Bronchial epithelial cell (primary cell): ENCODE results near the gene PDIA2. TPM values are rescaled to one million over a fixed set of nuclear protein-coding genes. Genes with fewer than 3 reads are reported as not detected.
"Not testable (repeated sequence)": the region's sequence is repeated elsewhere in the genome, so short reads cannot be mapped to it uniquely, and the experiment has no call there.

Experiments
- DNase-seq: peaks from one replicate; pipeline ENCODE4 v3.0.0-alpha.2; 2010; ENCODE audit warnings: low read depth
- FAIRE-seq: peaks from 2 replicates; lab custom pipeline; 2011; peaks lifted over from hg19 to GRCh38; lab: Jason Lieb, UNC
- H3K27me3 ChIP-seq: 2 replicates; pipeline ENCODE4 v1.5.1; 2011; ENCODE audit warnings: low read length; ENCODE audit not compliant: control insufficient read depth, insufficient read depth
- H3K36me3 ChIP-seq: 2 replicates; pipeline ENCODE4 v1.5.1; 2011; ENCODE audit warnings: low read length; ENCODE audit not compliant: control insufficient read depth, insufficient read depth
- H3K4me3 ChIP-seq: 2 replicates; pipeline ENCODE4 v1.5.1; 2011; ENCODE audit warnings: mild to moderate bottlenecking, low read depth, low read length, control low read depth
- total RNA-seq: library from RNA; depleted of rRNA; stranded (reverse); fragments of >200 nt; gene quantifications from 2 replicates; pipeline ENCODE4 v1.2.1, GENCODE V29; 2014
- TF ChIP-seq, protein P1 (sequence below): IDR thresholded peaks from 2 replicates; pipeline ENCODE4 v1.5.1; 2011; ENCODE audit warnings: mild to moderate bottlenecking, moderate library complexity, low read length, control low read depth, inconsistent platforms; ENCODE audit not compliant: insufficient read depth, severe bottlenecking

PDIA2 gene
- total RNA-seq, 1 donor from 2014 or later, result not detected

DNA sequence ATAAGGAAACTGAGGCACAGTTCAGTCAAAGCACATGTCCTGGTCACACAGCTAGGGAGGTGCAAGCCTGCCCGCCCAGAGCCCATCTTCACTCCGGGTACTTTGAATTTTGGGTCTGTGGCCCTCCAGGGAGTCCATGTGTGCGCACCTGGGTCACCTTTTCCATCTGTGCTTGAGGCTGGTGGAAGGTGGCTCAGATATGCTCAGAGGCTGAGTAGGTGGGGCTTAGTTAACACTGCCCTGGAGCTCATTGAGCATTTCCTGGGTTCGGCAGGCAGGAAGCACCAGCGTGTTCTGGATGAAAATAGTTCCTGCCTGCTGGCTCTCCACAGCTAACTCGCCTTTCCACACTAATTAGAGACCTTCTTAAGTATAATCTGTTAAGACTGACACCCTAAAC, 29.1 kb upstream of the PDIA2 start:
- no peaks in the 10 kb centered on the region for H3K27me3 ChIP-seq
- no peak for FAIRE-seq
- TF ChIP-seq, protein P1, sequence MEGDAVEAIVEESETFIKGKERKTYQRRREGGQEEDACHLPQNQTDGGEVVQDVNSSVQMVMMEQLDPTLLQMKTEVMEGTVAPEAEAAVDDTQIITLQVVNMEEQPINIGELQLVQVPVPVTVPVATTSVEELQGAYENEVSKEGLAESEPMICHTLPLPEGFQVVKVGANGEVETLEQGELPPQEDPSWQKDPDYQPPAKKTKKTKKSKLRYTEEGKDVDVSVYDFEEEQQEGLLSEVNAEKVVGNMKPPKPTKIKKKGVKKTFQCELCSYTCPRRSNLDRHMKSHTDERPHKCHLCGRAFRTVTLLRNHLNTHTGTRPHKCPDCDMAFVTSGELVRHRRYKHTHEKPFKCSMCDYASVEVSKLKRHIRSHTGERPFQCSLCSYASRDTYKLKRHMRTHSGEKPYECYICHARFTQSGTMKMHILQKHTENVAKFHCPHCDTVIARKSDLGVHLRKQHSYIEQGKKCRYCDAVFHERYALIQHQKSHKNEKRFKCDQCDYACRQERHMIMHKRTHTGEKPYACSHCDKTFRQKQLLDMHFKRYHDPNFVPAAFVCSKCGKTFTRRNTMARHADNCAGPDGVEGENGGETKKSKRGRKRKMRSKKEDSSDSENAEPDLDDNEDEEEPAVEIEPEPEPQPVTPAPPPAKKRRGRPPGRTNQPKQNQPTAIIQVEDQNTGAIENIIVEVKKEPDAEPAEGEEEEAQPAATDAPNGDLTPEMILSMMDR, result no peak
- no peak overlapping the region for H3K4me3 ChIP-seq
- H3K36me3 ChIP-seq, result peaks cover 6% of the 10 kb centered on the region
- no peak for DNase-seq

GRCh38 chr16:254461-254860, 28.5 kb upstream of the PDIA2 start:
- H3K4me3 ChIP-seq, result no peak overlapping the region
- H3K27me3 ChIP-seq, result no peaks in the 10 kb centered on the region
- no peak for DNase-seq
- TF ChIP-seq, protein P1, result no peak
- H3K36me3 ChIP-seq, result peaks cover 5% of the 10 kb centered on the region
- FAIRE-seq, result no peak

DNA sequence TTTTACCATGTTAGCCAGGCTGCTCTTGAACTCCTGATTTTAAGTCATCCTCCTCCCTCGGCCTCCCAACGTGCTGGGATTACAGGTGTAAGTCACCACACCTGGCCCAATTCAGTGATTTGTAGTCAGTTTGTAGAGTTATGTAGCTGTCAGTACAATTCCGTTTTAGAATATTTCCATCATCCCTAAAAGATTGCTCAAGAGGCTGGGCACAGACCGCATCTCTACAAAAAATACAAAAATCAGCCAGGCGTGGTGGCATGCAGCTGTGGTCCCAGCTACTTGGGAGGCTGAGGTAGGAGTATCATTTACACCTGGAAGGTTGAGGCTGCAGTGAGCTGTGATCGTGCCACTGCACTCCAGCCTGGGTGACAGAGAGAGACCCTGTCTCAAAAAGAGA, 27.8 kb upstream of the PDIA2 start:
- no peaks in the 10 kb centered on the region for H3K27me3 ChIP-seq
- H3K36me3 ChIP-seq, result peaks cover 7% of the 10 kb centered on the region
- DNase-seq (no peak), FAIRE-seq (no peak)
- TF ChIP-seq, protein P1, result no peak
- H3K4me3 ChIP-seq, result no peak overlapping the region

DNA sequence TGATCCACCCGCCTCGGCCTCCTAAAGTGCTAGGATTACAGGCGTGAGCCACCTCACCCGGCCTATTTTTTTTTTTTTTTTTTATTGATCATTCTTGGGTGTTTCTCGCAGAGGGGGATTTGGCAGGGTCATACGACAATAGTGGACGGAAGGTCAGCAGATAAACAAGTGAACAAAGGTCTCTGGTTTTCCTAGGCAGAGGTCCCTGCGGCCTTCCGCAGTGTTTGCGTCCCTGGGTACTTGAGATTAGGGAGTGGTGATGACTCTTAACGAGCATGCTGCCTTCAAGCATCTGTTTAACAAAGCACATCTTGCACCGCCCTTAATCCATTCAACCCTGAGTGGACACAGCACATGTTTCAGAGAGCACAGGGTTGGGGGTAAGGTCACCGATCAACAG, 24.9 kb upstream of the PDIA2 start:
- FAIRE-seq, H3K27me3 ChIP-seq, H3K4me3 ChIP-seq, DNase-seq: not testable (repeated sequence)
- H3K36me3 ChIP-seq, result peaks cover 10% of the 10 kb centered on the region

- H3K4me3 ChIP-seq, result no peak overlapping the region
- FAIRE-seq (no peak), DNase-seq (no peak)
- TF ChIP-seq, protein P1, result no peak
- peaks cover 10% of the 10 kb centered on the region for H3K36me3 ChIP-seq
- no peaks in the 10 kb centered on the region for H3K27me3 ChIP-seq
Measured at GRCh38 chr16:259226-259625, 23.7 kb upstream of the PDIA2 start.

- peaks cover 10% of the 10 kb centered on the region for H3K36me3 ChIP-seq
- no peak for FAIRE-seq
Measured at GRCh38 chr16:259814-260253, 23.1 kb upstream of the PDIA2 start.

More at GRCh38 chr16:259814-260253, 23.1 kb upstream of the PDIA2 start:
- TF ChIP-seq, protein P1, result no peak
- Histone ChIP-seq H3K4me3 (no peak overlapping the region), H3K27me3 (no peaks in the 10 kb centered on the region)
- no peak for DNase-seq
